ENCODE data around the gene CA10.
A peak's percentile ranks its signal among the peaks of the same experiment; 100 is the strongest.

Gene CA10

DNA sequence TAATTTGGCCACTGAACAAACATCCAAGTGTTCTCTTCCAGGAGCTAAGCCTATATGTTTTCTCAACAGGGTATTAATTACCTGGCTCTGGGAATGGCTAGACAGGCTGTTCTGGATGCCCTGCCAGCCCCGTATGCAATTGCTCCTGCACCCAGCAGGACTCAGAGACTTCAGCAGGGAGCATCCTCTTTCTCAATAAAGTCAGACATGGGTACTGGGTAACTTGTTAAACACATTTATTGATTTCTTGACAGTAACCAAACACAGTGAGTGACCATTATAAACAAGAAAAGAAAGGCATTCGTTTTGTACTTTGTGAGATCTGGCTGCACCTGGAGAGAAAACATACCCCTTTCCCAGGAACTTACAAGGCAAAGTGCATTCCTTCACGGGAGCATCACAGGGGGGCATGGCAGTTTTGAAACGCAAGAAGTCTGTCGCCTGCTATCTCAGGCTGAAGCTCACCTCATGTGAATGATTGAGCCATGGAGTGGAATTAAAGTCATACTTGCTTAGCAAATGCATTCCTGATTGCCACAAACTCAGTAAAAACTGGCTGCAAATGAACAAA, 528.3 kb downstream of the CA10 start:
- DNase-seq, result no peak

DNA sequence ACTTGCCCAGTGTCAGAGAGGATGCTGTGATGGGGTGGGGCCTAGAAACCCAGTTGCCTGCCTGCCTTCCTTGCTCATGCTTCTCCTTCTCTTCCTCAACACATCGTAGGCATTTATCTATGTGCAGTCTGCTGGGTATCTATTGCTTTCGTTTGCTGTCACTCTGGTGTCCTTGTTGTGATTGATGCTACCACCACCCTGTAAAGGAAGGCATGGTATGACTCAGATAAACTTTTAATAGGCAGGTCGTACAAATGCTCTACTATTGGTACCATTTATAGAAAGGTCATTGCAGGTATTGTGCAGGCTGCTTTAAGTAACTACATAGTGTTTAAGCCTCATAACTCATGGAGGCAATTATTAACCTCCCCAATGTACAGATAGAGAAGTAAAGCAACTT, 529.3 kb downstream of the CA10 start:
- DNase-seq, result no peak

DNA sequence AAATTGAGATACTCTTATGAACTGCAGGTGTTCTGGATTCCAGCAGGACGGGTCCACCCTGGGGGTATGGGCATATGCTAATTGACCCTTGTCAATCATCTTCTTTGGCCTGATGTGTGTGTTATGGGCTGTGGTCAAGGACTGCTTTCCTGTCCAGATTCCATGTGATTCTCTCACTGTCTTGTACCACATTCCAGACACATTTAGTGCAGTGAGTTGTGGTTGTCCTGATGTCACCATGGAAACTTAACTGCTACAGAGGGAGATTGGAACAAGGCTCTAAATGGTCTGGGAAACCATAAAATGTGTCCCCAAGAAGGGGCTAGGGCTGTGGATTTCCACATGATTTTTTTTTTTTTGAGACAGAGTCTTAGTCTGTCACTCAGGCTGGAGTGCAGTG, 530.7 kb downstream of the CA10 start:
- no peak for DNase-seq

DNA sequence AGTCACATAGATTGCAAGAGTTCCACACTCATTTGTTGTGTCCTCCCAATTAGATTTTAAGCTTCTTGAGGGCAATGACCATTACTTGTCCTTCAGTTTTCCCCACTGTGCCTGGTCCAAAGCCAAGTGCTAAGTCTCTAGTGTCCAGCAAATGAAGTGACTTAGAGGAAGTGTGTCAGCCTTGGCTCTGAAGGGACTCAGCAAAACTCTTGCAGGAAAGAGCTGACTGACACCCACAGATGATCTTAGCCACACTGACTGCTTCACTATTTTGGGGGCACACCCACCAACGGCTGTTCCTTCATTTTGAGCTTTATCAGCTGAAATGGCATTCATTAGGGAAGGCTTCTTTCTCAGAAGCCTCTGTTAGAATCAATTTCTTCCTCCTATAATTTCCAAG, 540.0 kb downstream of the CA10 start:
- DNase-seq, result no peak

DNA sequence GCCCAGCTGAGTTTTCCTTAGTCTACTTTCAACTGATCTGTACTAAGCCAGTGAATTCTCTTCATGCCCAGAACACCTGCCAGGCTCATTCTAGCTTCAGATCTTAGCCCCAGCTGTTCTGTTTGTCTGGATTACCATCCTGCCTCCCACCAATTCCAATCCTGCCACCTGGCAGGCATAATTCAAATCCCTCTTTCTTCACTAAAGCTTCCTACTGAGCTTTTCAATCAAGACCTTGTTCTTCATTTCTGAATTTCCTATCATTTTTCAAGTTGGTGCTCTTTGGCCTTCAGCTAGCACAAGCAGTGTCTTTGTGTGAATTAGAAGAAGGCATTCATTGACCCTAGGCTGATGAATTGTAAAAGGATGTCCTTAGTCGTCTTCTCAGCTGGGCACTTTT, 540.5 kb downstream of the CA10 start:
- peak in 1 of 2 experiments; percentile 7 for DNase-seq

DNA sequence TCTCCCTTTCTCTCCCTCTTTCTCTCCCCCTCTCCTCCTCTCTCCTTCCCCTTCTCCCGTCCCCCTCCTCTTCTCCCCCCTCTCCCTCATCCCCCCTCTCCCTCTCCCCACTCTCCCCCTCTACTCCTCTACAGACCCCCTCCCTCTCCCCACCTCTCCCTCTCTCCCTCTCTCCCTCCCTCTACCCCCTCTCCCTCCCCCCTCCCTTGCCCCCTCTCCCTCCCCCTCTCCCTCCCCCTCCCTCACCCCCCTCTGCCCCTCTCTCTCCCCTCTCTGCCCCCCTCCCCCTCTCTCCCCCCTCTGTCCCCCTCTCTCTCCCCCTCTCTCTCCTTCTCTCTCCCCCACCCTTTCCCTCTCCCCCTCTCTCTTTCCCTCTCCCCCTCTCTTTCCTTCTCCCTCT, 545.3 kb downstream of the CA10 start:
- DNase-seq, result no peak

DNA sequence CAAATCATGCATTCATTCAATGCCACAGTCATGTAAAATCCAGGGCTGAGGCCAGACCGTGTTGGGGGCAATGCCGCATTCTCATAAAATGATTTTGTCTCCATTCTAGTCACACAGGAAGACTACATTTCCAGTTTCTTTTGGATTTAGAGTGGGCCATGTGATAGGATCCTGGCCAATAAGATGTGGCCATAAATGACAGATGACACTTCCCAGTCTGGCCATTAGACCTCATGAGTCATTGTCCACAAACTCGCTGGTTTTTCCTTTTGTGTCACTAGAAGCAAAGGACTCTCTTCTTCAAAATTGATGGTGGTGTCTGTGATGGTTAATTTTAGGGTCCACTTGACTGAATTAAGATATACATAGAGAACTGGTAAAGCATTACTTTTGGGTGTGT, 545.8 kb downstream of the CA10 start:
- no peak for DNase-seq

DNA sequence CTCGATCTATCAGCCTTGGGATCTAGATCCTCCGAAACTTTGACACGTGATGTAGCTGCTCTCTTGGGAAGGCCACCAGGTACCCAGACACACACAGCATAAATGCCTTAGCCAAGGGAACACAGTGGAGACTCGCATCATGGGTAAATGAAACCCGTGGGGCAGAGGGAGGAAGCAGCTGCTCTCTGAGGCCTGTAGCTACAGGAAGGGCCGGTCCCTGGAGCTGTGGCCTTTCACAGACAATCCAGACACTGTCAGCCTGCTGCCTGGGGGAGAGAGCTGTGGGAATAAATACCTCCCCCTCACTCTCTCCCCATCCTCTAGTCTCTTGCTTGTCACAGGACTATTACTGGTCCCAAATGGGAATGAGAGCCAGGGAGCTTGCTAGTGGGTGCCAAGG, 546.9 kb downstream of the CA10 start:
- DNase-seq, result no peak

DNA sequence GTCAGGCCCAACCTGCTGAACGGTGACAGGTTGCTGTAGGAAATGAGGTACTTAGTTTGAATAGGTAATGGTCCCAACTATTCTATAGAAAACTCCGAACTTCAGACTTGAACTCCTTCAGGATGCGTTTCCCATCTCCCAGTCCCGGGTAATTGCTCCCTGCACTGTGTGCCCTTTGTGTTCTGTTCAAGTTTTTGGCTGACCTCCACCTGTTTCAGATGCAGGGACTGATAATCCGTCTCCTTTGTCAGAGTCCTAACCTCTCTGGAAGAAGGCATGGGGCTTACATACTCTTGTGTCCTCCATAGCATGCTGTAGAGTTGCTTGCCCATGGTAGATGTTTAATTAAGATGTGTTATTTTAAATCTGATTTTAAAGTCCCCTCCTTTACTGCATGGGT, 547.7 kb downstream of the CA10 start:
- DNase-seq, result no peak

DNA sequence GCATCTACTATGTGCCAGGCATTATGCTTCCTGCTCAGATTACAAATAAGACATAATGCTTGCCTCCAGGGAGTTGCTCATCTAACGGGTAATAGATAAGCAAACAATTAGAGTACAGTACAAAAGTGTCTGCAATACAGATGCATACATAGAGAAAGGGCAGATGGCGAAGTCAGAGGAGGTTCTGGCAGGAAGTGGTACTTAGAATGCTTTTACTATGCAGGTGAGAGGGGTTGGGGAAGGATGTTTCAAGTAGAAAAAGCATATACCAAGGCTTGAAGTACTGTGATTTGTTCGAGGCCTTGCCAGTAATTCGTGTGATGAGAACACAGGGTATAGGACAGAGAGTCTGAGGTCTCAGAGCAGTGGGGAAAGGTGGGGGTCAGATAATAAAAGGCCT, 548.4 kb downstream of the CA10 start:
- no peak for DNase-seq

DNA sequence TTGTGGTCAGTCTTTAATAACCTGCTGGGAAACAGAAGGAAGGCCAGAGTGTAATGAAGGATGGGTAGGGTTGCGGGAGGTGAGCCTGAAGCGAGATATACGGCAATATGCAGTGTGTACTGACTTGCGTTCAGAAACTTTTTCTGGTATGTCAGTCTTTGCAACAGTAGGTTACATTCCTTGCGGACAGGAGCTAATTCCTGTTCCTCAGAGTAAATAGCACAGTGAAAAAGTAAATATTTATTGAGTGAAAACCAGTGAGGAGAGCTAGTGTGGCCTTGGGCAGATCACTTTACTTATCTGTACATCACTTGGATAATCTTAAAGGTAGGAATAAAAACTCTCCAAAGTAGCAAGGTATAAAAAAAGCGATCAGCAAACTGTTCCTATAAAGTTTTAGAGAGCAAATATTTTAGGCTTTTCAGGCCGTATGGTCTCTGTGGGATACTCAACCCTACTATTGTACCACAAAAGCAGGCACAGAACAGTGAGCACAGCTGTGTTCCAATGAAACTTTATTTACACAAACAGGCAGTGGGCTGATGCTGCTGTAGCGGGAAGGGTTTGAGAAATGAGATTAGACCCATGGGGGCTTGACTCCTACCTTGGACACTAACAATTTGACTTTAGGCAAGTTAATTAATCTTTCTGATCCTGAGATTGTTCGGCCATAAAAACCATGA, 550.1 kb downstream of the CA10 start:
- DNase-seq, result no peak

DNA sequence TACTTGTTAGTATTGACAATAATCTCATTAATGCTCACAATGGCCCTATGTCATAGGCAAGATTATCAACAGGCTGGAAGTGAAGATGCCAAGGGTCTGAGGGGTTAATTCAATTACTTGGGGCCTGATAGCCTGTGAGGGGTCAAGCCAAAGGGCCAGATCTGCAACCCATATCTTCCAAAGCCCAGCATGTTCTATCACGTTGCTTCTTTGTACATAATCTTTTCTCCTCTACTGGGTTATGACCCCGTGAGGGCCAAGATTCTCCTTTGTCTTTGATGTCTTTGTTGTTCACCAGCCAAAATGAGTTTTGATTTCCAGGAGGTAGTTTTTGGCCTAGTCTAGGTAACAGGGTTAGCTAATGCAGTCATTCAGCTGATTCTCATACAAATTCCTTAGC, 551.0 kb downstream of the CA10 start:
- DNase-seq, result no peak

DNA sequence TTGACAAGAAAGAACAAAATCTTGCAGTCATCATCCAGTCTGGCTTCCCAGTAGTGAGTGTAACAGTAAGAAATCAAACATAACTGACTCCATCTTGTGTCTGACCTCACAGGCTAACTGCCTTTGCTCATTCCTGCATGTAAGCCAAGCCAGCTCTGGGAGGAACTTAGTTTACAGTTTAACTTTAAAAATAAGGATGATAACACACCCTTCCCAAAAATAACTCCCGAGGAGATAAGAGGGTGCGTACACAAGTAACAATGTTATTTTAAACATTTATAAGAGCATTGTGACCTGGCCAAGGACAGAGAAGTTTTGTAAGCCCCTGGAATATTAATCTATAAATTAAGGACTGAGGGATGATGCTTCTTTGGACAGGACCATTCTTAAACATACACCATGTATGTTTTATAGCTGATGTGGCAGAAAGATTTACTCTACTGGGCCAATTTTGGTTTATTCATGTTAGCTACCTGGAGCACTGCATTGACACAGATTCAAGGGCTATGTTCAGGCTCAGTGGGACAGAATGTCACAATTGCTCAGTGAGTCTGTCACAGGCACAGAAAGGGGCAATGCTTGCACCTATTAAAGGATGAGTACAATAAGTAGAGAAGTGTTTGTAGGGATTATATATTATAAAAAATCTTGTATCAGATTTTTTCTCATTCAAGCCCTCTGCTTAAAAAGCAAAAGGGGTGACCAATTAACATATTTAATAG, 554.1 kb downstream of the CA10 start:
- DNase-seq, result no peak

DNA sequence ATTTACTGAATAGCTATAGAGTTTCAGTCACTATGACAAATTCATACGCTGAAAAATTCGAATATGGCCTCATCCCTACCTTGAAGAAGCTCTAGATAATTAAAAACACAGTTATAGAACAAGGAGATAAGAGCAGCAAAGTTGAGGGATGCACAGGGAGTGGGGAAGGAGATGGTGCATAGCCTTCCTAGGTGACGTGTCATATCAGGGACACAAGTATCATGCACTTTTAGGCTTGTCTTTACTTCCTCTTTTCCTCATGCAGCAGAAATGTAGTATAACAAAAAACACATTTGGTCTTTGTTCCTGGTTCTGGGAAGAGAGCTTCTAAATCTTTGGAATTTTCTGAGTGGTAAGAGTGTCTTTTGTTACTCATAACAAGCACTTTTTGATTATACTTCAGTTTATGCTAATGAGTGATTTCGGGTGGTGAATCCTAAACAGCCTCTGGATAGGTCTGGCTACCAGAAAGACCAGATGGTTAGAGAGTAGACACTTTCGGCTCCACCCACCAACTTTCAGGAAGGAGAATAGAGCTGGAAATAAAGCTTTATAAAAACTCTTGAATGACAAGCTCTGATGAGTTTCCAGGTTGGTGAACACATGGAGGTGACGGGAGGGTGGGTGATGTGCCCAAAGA, 556.8 kb downstream of the CA10 start:
- no peak for DNase-seq

DNA sequence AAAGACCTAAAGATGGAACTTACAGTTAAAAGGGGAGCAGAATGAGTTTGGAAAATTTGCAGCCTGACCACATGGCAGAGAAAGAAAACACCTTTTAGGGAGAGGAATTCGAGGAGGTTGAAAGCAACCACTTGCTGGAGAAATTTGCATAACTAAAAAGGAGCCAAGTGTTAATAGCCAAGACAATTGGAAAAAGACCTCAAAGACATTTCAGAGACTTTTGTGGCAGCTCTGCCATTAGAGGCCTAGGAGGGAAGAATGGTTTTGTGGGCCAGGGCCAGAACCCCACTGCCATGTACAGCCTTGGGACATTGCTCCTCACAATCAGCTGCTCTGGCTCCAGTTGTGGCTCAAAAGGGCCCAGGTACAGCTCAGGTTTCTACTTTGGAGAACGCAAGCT, 559.7 kb downstream of the CA10 start:
- no peak for DNase-seq

DNA sequence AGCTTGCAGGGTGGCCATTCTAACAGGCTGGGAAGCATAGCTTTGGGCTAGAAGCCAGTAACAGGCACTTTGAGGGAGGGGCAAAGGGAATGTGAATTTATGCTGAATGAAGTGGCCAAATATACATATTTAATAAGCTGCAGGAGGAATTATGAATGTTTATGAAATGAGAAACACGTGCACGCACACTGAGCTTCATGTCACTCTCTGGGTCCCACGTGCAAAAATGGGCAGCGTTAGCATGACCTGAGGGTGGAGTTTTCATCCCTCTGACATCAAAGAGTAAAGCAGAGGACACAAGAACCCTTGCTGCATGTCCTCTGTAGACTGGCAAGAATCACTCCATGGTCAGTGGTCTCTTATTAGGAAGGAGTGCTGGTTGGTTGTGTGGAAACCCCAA, 561.2 kb downstream of the CA10 start:
- no peak for DNase-seq

DNA sequence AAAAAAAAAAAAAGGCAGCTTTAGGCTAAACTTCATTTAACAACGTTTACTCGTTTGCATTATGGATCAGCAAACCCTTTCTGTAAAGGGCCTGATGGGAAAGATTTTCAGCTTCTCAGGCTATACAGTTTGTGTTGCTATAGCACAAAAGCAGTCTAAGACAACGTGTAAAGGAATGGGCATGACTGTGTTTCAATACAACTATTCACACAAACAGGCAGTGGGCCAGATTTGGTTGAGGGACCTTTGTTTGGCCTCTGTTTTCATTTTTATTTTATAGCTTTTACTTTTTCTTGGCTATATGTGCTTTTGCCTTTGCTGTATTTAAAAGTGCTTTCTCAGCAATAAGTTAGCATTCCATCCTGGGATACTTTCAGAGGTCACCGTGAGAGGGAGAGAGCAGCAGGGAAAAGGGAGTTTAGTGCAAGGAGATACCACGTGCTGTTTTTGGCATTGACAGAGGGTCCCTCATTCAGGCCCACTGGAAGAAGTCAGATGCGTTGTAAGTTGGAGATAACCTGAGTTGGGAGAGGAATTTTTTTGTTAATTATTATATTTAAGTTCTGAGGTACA, 562.6 kb downstream of the CA10 start:
- no peak for DNase-seq

DNA sequence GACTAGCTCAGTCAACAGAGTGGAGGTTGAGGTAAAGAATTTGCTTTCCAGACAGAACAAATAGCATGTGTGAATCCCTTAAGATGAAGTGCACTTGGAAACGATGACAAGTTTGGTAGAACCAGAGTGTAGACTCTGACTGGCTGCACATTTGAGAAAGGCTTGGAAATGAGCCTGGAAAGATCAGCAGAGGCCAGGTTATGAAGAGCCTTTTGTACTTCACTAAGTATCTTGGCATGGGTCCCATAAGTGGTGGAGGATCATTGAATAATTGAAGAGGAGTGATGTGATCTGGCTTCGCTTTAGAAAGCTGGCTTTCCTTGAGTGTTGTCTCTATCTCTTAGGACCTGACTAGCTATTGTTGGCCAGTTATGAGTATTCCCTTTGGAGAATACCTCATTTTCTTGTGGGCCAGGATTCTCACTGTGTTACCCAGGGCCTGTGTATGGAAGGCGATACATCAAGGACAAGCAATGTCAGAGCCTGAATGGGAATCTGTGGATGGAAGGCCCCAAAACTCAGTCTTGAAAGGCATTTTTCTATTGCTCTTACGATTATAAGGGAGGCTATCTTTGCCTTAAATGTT, 568.4 kb downstream of the CA10 start:
- peak; percentile 68 to 91 for DNase-seq

DNA sequence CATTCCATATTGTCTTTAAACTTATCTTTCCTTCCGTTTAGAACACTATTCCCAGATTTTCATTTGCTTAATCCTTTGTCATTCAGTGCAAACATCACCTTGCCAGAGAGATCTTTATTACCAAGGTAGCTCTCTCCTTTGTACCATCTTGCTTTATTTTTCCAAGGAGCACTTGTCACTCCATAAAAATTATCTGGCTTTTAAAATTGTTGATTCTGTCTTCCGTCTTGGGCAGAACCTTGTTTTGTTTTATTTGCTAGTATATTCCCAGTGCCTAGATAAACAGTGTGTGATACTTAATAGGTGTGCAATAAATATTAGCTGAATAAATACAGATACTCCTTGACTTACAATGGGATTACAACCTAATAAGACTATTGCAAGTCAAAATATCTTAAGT, 570.5 kb downstream of the CA10 start:
- no peak for DNase-seq

DNA sequence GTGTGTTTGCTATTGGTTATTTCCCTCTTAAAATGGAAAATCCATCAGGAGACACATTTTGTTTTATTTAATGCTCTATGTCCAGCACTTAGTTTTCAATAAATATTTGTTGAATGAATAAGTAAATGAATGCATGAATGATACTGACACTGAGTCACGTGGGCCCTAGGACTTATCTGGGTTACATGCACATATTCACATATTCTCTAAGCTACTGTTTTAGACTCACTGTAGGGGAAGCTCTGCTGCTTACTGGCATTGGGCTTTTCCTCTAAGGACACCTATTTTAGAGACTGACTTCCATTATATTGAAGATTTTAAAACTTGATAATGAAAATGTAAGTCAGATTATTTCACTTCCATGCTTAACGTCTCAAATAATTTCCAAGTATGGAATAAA, 571.0 kb downstream of the CA10 start:
- DNase-seq, result no peak

DNA sequence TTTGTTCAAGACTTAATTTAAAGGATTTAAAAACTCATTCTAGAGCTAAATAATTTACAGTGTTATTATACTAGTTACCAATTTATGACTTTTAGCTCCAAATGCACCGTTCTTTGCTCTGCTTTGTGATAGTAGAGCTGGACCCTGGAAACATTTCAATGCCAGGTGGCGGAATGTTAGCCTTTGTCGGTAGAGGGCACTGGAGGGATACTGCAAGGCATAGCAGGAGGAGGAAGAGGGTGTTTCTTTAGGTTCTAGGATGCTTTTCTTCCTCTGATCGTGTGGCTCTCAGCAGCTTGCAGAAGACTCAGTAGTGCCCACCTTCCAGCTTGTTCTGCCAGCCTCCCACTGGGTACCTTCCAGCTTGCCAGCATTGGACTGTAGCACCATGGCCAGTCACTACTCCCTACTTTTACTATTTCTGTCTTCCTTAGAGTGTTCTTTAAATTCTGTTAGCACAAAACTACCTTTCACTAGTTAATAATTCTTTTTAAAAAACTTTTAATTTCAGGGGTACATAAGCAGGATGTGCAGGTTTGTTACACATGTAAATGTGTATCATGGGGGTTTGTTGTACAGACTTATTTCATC, 572.9 kb downstream of the CA10 start:
- DNase-seq, result peak; percentile 14 to 54

DNA sequence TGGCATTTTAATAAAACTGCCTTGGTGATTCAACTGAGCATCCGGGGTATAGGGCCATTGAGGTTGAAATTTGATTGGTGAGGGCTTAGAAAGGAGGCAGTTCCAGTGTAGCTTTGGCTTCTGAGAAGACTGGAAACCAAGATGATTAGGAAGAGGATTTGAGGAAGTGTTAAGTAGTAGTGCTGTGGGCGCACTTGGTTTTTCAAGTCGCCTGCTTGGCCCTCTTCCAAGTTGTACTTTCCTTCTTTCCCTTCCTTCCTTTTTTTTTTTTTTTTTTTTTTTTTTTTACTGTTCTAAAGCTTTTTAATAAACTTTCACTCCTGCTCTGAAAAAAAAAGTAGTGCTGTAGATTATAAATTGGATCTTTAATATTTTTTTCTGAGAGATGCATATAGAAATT, 577.6 kb downstream of the CA10 start:
- DNase-seq, result no peak

Data from NCI-H446 (cell line).